ENCODE measurements around the gene GPR142. TPM values are rescaled to one million over a fixed set of nuclear protein-coding genes. Genes with fewer than 3 reads are reported as not detected.

The GPR142 gene
- total RNA-seq, 2 donors from 2014 or later: not detected

DNA sequence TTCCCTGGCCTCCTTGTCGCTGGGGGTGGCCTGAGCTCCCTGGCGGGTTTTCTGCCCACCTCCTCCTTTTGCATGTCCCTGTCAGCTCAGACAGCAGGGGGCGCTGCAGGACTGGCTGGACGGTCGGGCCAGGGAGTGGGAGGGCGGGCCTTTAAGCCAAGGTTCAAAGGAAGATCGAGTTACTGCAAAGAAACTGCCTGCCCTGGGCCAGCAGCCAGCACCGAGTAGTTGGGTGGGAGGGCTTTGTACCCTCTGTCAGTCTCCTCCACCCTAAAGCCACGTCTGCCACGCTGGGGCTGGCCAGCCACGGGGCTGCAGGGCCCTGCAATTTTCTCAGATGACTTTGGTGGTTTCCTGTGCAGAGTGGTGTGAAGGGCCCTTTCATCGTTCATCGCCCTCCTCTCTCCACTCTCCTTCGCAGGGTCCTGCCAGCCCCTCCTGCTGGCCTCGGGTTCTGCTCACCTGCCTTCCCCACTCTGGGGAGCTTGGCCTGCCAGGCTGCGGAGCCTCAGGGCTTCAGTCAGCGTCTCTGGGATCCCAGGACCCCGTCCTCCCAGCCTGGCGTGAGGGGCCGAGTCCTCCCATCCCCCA lies 12.3 kb downstream of the GPR142 start:
- DNase-seq (ENCODE audit: low spot score): peak; percentile 90
- Histone ChIP-seq H3K4me1 (ENCODE audit: control insufficient read depth in 1 of 2, low read depth in 2 of 2) (peaks cover 10 to 24% of the 10 kb centered on the region in 2 donors), H3K9me3 (no peaks in the 10 kb centered on the region), H3K27ac (peak overlapping the region; percentile 7 to 53), H3K36me3 (no peaks in the 10 kb centered on the region), H3K4me3 (peak overlapping the region; percentile 63), H3K27me3 (replicated peaks; ENCODE audit: insufficient read depth) (no peaks in the 10 kb centered on the region)
- TF ChIP-seq, protein P1, sequence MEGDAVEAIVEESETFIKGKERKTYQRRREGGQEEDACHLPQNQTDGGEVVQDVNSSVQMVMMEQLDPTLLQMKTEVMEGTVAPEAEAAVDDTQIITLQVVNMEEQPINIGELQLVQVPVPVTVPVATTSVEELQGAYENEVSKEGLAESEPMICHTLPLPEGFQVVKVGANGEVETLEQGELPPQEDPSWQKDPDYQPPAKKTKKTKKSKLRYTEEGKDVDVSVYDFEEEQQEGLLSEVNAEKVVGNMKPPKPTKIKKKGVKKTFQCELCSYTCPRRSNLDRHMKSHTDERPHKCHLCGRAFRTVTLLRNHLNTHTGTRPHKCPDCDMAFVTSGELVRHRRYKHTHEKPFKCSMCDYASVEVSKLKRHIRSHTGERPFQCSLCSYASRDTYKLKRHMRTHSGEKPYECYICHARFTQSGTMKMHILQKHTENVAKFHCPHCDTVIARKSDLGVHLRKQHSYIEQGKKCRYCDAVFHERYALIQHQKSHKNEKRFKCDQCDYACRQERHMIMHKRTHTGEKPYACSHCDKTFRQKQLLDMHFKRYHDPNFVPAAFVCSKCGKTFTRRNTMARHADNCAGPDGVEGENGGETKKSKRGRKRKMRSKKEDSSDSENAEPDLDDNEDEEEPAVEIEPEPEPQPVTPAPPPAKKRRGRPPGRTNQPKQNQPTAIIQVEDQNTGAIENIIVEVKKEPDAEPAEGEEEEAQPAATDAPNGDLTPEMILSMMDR (IDR thresholded peaks at IDR 0.05): peak; percentile 99
- peak; percentile 87 for ATAC-seq (ENCODE audit: insufficient number of reproducible peaks, low FRiP score, low read depth)

DNA sequence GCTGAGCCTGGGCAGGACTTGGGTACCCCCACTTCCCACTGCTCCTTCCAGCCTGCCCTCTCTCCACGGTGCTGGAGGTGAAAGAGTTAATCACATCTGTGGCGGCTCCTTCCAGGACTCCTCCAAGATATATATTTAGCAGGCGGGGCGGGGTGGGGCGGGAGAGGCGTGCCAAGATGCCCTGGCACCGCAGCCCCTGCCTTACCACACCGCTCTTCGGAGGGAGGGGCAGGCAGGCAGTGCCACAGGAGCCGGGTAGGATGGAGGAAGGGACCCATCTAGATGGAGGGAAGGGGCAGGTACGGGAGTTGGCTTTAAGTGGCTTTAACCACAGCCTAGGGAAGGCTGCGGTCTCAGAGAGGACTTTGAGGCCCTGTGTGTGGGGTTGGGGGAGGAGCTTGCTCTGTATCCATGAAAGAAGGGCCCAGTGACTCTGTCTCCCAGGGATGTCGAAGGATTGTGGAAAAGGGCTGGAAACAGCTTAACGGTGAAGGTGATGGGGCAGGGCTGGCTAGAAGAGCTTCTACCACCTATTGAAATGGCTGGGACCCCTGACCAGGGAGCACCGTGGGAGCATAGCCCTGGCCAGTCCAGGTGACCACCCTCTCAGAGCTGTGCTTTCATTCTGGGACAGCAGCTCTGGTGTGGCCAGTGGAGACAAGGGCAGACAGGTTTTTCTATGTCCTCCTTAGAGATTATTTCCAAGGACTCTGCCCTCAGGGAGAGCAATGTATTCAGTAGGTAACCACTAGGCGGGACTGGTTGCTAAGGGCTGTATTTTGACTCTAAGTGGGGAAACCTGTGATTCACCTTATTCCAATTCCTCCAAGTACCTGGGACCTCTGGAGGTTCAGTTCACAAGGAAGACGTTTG lies 13.0 kb downstream of the GPR142 start:
- DNase-seq (ENCODE audit: low spot score): no peak
- H3K4me1 ChIP-seq (ENCODE audit: control insufficient read depth in 1 of 2, low read depth in 2 of 2): peaks cover 10 to 24% of the 10 kb centered on the region in 2 donors
- peak overlapping the region; percentile 7 to 53 for H3K27ac ChIP-seq
- ATAC-seq (ENCODE audit: insufficient number of reproducible peaks, low FRiP score, low read depth): no peak
- H3K36me3 ChIP-seq: no peaks in the 10 kb centered on the region
- TF ChIP-seq, protein P1 (IDR thresholded peaks at IDR 0.05): no peak
- no peaks in the 10 kb centered on the region for H3K9me3 ChIP-seq
- H3K4me3 ChIP-seq: peak overlapping the region; percentile 63
- H3K27me3 ChIP-seq (replicated peaks; ENCODE audit: insufficient read depth): no peaks in the 10 kb centered on the region

DNA sequence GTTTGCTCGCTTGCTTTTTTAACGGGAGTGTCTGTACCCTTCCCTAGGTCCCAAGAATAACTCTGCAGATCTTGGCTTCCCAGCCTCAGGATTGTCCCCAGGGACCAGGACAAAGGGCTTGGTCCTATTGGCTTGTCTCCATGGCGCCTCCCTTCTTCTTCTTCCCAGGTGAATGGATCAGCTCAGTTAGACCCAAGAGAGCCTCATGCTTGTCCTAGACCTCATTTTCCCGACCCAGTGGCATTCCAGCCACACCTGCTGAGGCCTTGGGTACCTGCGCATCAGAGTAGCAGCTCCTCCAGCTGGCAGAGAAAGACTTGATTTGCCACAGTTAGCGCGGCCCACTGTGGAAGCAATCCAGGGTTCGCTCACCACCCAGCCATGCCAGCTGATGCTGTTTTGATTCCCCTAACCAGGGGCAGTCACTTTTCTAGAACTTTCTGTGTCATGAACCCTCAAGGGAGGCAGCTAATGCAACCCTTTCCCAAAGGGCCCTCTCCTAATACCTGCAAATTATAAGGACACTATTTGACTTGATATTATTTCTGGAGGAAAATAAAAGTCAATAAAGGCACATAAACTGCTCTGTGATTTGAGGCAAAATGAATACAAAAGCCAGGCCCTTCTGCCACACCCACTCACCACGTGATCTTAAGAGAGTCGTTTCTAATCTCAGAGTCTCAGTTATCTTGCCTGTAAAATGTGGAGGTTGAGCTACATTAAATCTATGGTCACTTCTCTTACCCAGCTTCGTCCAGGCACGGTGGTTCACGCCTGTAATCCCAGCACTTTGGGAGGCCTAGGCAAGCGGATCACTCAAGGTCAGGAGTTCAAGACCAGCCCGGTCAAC lies 13.9 kb downstream of the GPR142 start:
- H3K9me3 ChIP-seq: no peaks in the 10 kb centered on the region
- H3K27ac ChIP-seq: peak overlapping the region; percentile 7 to 53
- H3K27me3 ChIP-seq (replicated peaks; ENCODE audit: insufficient read depth): no peaks in the 10 kb centered on the region
- DNase-seq (ENCODE audit: low spot score): no peak
- no peak for ATAC-seq (ENCODE audit: insufficient number of reproducible peaks, low FRiP score, low read depth)
- H3K4me1 ChIP-seq (ENCODE audit: control insufficient read depth in 1 of 2, low read depth in 2 of 2): peaks cover 10 to 24% of the 10 kb centered on the region in 2 donors
- H3K4me3 ChIP-seq: peak overlapping the region; percentile 63
- no peaks in the 10 kb centered on the region for H3K36me3 ChIP-seq
- TF ChIP-seq, protein P1 (IDR thresholded peaks at IDR 0.05): no peak

DNA sequence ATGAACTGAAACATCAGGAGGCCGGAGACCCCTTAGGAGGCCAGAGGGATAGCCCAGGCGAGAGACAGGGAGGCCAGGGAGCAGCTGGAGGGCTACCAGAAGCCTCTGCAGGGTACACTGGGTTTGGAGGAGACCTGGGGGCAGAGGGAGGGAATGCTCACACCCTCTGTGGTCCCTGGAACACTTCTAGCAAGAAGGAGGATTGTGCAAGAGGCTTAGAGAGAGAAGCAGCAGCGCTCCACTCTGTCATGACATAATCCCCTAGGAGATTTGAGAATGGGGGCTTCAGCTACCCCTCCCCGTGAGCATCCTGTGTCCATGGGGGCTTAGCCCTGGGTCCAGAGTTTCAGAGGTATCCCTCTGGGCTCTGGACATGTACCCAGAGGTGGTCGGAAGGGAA lies 15.8 kb downstream of the GPR142 start:
- ATAC-seq (ENCODE audit: insufficient number of reproducible peaks, low FRiP score, low read depth) (no peak), DNase-seq (ENCODE audit: low spot score) (no peak)
- no peak overlapping the region for H3K27ac ChIP-seq
- H3K36me3 ChIP-seq: no peaks in the 10 kb centered on the region
- H3K9me3 ChIP-seq: no peaks in the 10 kb centered on the region
- no peaks in the 10 kb centered on the region for H3K27me3 ChIP-seq (replicated peaks; ENCODE audit: insufficient read depth)
- no peak overlapping the region for H3K4me3 ChIP-seq
- TF ChIP-seq, protein P1 (IDR thresholded peaks at IDR 0.05): no peak
- peaks cover 10 to 24% of the 10 kb centered on the region in 2 donors for H3K4me1 ChIP-seq (ENCODE audit: control insufficient read depth in 1 of 2, low read depth in 2 of 2)

DNA sequence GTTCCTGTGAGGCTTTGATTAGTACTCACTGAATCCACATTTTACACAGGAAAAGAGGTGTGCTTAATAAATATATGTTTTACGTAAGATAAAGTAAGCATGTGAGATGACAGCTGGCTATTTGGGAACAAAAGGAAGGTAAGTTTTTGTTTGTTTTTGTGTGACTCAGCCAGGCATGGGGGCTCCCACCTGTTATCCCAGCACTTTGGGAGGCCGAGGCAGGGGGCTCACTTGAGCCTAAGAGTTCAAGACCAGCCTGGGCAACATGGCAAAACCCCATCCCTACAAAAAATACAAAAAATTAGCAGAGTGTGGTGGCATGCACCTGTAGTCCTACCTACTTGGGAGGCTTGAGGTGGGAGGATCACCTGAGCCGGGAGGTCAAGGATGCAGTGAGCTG lies 17.9 kb downstream of the GPR142 start:
- Histone ChIP-seq H3K36me3 (no peaks in the 10 kb centered on the region), H3K27me3 (replicated peaks; ENCODE audit: insufficient read depth) (no peaks in the 10 kb centered on the region), H3K4me1 (ENCODE audit: control insufficient read depth in 1 of 2, low read depth in 2 of 2) (peaks cover 6 to 12% of the 10 kb centered on the region in 2 donors), H3K27ac (no peak overlapping the region), H3K4me3 (no peak overlapping the region), H3K9me3 (no peaks in the 10 kb centered on the region)
- DNase-seq (ENCODE audit: low spot score) (no peak), ATAC-seq (ENCODE audit: insufficient number of reproducible peaks, low FRiP score, low read depth) (no peak)
- TF ChIP-seq, protein P1 (IDR thresholded peaks at IDR 0.05): no peak
